CD14-positive monocyte (primary cell): ENCODE data around the gene MICAL2. TPM values are rescaled to one million over a fixed set of nuclear protein-coding genes. Genes with fewer than 3 reads are reported as not detected.

Experiments
- DNase-seq, 3 donors: peaks; one replicate each; pipeline ENCODE4 v3.0.0-alpha.2; 2011 to 2022
- H2AFZ ChIP-seq: 2 replicates; pipeline ENCODE4 v1.6.0; 2012; ENCODE audit warnings: mild to moderate bottlenecking, low read depth, low read length, inconsistent platforms; ENCODE audit not compliant: insufficient read depth, poor library complexity, severe bottlenecking
- H3K27ac ChIP-seq, 2 donors: 1 replicate in 1 of 2; 2 replicates in 1 of 2; pipeline ENCODE4 v1.5.1; 2012 to 2013; ENCODE audit warnings: low read length in 2 of 2, control low read depth in 1 of 2, inconsistent platforms in 1 of 2, low read depth in 1 of 2, mild to moderate bottlenecking in 1 of 2
- H3K27me3 ChIP-seq, 2 donors: one replicate each; pipeline versions ENCODE4 v1.6.0 to v1.6.1; 2011 to 2013; ENCODE audit warnings: low read length in 2 of 2; ENCODE audit not compliant: control insufficient read depth in 2 of 2, insufficient read depth in 2 of 2
- H3K36me3 ChIP-seq, 2 donors: replicated peaks in 1 of 2; 1 replicate in 1 of 2; 2 replicates in 1 of 2; pipeline versions ENCODE4 v1.5.1 to v1.6.1; 2012 to 2013; ENCODE audit warnings: low read length in 2 of 2, control low read depth in 1 of 2, inconsistent platforms in 1 of 2, mild to moderate bottlenecking in 1 of 2; ENCODE audit not compliant: insufficient read depth in 2 of 2, control insufficient read depth in 1 of 2
- H3K4me1 ChIP-seq, 2 donors: 1 replicate in 1 of 2; 2 replicates in 1 of 2; pipeline versions ENCODE4 v1.5.1 to v1.6.1; 2012 to 2013; ENCODE audit warnings: low read length in 2 of 2, control low read depth in 1 of 2, inconsistent platforms in 1 of 2, mild to moderate bottlenecking in 1 of 2, moderate library complexity in 1 of 2; ENCODE audit not compliant: insufficient read depth in 2 of 2, control insufficient read depth in 1 of 2
- H3K4me2 ChIP-seq: replicated peaks from 2 replicates; pipeline ENCODE3; 2012; ENCODE audit warnings: low read length, moderate library complexity, mild to moderate bottlenecking; ENCODE audit not compliant: poor library complexity, severe bottlenecking; ENCODE audit errors: extremely low read depth
- H3K4me3 ChIP-seq, 3 experiments: fragments of 200-600 bp in 1 of 3; sonication (generic) in 1 of 3; replicated peaks in 1 of 3; 1 replicate in 2 of 3; 2 replicates in 1 of 3; pipeline ENCODE4 v1.5.1; 2011 to 2013; ENCODE audit warnings: low read length in 3 of 3, mild to moderate bottlenecking in 3 of 3, control low read depth in 2 of 3, low read depth in 2 of 3, inconsistent platforms in 1 of 3, moderate library complexity in 1 of 3
- H3K79me2 ChIP-seq: 2 replicates; pipeline ENCODE4 v1.6.0; 2012; ENCODE audit warnings: mild to moderate bottlenecking, control low read depth, inconsistent platforms, low read length, moderate library complexity; ENCODE audit not compliant: insufficient read depth
- H3K9ac ChIP-seq: 2 replicates; pipeline ENCODE4 v1.6.0; 2017; ENCODE audit warnings: low read length, mild to moderate bottlenecking; ENCODE audit not compliant: insufficient read depth, poor library complexity, severe bottlenecking
- H3K9me3 ChIP-seq, 2 donors: replicated peaks in 1 of 2; 1 replicate in 1 of 2; 2 replicates in 1 of 2; pipeline versions ENCODE4 v1.5.1 to v1.6.1; 2012 to 2013; ENCODE audit warnings: low read length in 2 of 2, control low read depth in 1 of 2; ENCODE audit not compliant: control insufficient read depth in 1 of 2, insufficient read depth in 1 of 2
- H4K20me1 ChIP-seq: 2 replicates; pipeline ENCODE4 v1.6.0; 2012; ENCODE audit warnings: mild to moderate bottlenecking, low read length, control low read depth, moderate library complexity; ENCODE audit not compliant: insufficient read depth
- H3K27ac Mint-ChIP-seq, 7 donors: one replicate each; pipeline ENCODE4 v1.8.0; 2020; ENCODE audit warnings: mild to moderate bottlenecking in 7 of 7, mixed read lengths in 7 of 7, moderate library complexity in 6 of 7, inconsistent platforms in 2 of 7
- H3K27me3 Mint-ChIP-seq, 3 donors: one replicate each; pipeline ENCODE4 v1.8.0; 2021 to 2022; ENCODE audit warnings: low read depth in 3 of 3, mild to moderate bottlenecking in 3 of 3, mixed read lengths in 3 of 3, moderate library complexity in 3 of 3, inconsistent platforms in 1 of 3
- H3K36me3 Mint-ChIP-seq, 2 donors: one replicate each; pipeline ENCODE4 v1.8.0; 2020; ENCODE audit warnings: mixed read lengths in 2 of 2, inconsistent platforms in 1 of 2, mild to moderate bottlenecking in 1 of 2
- H3K4me1 Mint-ChIP-seq: one replicate; pipeline ENCODE4 v1.8.0; 2020; ENCODE audit warnings: mild to moderate bottlenecking, mixed read lengths
- H3K4me3 Mint-ChIP-seq, 2 donors: one replicate each; pipeline ENCODE4 v1.8.0; 2020; ENCODE audit warnings: mild to moderate bottlenecking in 2 of 2, mixed read lengths in 2 of 2, moderate library complexity in 1 of 2
- H3K9me3 Mint-ChIP-seq, 7 donors: one replicate each; pipeline ENCODE4 v1.8.0; 2020 to 2022; ENCODE audit warnings: mixed read lengths in 7 of 7, mild to moderate bottlenecking in 6 of 7, moderate library complexity in 6 of 7, inconsistent platforms in 2 of 7
- WGBS: methylation state at CpG from one replicate; pipeline ENCODE4 v1.1.5; 2013; ENCODE audit warnings: missing lambda C conversion rate; ENCODE audit not compliant: insufficient coverage; 5-methylcytosine and 5-hydroxymethylcytosine counted together
- intact Hi-C, 2 donors: fragments of 100-400 bp; cut with micrococcal nuclease; formaldehyde crosslinking; loops; one replicate each; pipeline versions ENCODE4 v1.15.0 to v1.15.1; 2023
- polyA plus RNA-seq, 3 donors: library from polyadenylated mRNA; depleted of rRNA in 1 of 3; unstranded in 2 of 3; stranded (reverse) in 1 of 3; fragments of 300-500 nt in 2 of 3; fragments of >200 nt in 1 of 3; fragmentation: Illumina TruSeq in 2 of 3; gene quantifications; 1 replicate in 2 of 3; 2 replicates in 1 of 3; pipeline ENCODE4 v1.2.3, GENCODE V29; 2012 to 2021
- TF ChIP-seq, protein P1 (sequence below): fragments of 200-600 bp; IDR thresholded peaks from one replicate; pipeline ENCODE4 v1.8.0; 2022; ENCODE audit warnings: antibody characterized with exemption, mild to moderate bottlenecking

The MICAL2 gene
- polyA plus RNA-seq, 3 donors: 39.8 to 72.5 (median 44.0) TPM

DNA sequence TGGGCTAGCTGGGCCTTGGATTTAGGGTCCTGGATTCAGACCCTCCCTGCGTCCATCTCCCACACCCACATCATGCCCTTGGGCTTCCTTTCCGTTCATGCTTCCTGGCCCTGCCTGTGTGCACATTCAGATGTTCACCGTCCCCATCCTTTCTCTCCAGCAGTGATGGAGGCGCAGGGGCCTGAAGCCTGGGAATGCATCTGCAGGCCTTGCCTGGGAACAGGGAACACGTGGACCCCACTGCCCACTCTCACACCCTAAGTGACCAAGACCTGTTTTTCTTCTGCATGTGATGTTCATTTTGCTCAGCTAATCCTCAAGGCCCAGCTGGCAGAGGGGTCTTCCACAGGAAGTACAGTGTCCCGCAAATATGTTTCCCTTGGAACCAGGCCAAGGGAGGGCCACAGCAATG lies 175.4 kb downstream of the MICAL2 start:
- intact Hi-C loops: no loop called here
- peaks cover 3 to 12% of the 10 kb centered on the region in 2 donors for H3K4me1 ChIP-seq
- peaks cover 3% of the 10 kb centered on the region for H4K20me1 ChIP-seq
- no peak overlapping the region for H3K27ac ChIP-seq
- H3K9ac ChIP-seq: no peak overlapping the region
- H3K36me3 Mint-ChIP-seq: peaks cover 20 to 30% of the 10 kb centered on the region in 2 donors
- H3K4me1 Mint-ChIP-seq: peaks cover 20% of the 10 kb centered on the region
- H3K27ac Mint-ChIP-seq: no peak overlapping the region
- no peak overlapping the region for H3K4me3 ChIP-seq
- TF ChIP-seq, protein P1, sequence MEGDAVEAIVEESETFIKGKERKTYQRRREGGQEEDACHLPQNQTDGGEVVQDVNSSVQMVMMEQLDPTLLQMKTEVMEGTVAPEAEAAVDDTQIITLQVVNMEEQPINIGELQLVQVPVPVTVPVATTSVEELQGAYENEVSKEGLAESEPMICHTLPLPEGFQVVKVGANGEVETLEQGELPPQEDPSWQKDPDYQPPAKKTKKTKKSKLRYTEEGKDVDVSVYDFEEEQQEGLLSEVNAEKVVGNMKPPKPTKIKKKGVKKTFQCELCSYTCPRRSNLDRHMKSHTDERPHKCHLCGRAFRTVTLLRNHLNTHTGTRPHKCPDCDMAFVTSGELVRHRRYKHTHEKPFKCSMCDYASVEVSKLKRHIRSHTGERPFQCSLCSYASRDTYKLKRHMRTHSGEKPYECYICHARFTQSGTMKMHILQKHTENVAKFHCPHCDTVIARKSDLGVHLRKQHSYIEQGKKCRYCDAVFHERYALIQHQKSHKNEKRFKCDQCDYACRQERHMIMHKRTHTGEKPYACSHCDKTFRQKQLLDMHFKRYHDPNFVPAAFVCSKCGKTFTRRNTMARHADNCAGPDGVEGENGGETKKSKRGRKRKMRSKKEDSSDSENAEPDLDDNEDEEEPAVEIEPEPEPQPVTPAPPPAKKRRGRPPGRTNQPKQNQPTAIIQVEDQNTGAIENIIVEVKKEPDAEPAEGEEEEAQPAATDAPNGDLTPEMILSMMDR: no peak
- H3K9me3 Mint-ChIP-seq: peaks cover 0 to 1% (median 0%) of the 10 kb centered on the region in 7 donors
- H3K36me3 ChIP-seq: no peaks in the 10 kb centered on the region
- no peak for DNase-seq
- peaks cover 0 to 21% (median 12%) of the 10 kb centered on the region in 3 donors for H3K27me3 Mint-ChIP-seq
- no peaks in the 10 kb centered on the region for H3K9me3 ChIP-seq
- no peak overlapping the region for H3K4me3 Mint-ChIP-seq
- no peaks in the 10 kb centered on the region for H3K27me3 ChIP-seq
- H3K79me2 ChIP-seq: no peaks in the 10 kb centered on the region
- WGBS: 90% methylated on average over 5 of the region's 6 CpGs
- H3K4me2 ChIP-seq: no peak overlapping the region
- H2AFZ ChIP-seq: no peak overlapping the region

DNA sequence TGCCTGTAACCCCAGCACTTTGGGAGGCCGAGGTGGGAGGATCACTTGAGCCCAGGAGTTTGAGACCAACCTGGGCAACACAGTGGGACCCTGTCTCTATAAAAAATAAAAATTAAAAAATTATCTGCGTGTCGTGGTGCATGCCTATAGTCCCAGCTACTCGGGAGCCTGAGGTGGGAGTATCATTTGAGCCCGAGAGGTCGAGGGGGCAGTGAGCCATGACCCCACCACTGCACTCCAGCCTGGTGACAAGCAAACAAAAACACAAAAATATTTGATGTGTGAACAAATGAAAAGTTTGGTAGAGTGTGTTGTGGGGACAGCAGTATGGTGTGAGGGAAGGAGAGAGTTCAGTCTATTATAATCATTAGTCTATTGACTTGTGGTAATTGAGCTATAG lies 176.2 kb downstream of the MICAL2 start:
- Mint-ChIP-seq H3K9me3 (peaks cover 0 to 3% (median 0%) of the 10 kb centered on the region in 7 donors), H3K4me1 (peaks cover 20% of the 10 kb centered on the region), H3K27ac (no peak overlapping the region), H3K4me3 (no peak overlapping the region), H3K36me3 (peaks cover 20 to 26% of the 10 kb centered on the region in 2 donors), H3K27me3 (peaks cover 0 to 21% (median 12%) of the 10 kb centered on the region in 3 donors)
- H3K27me3 ChIP-seq: no peaks in the 10 kb centered on the region
- no peak overlapping the region for H3K27ac ChIP-seq
- no peaks in the 10 kb centered on the region for H3K9me3 ChIP-seq
- intact Hi-C loops: no loop called here
- DNase-seq: no peak
- TF ChIP-seq, protein P1: no peak
- WGBS: 94% methylated on average over 3 of the region's 6 CpGs
- H3K4me2 ChIP-seq: no peak overlapping the region
- peaks cover 3% of the 10 kb centered on the region for H4K20me1 ChIP-seq
- no peaks in the 10 kb centered on the region for H3K36me3 ChIP-seq
- no peaks in the 10 kb centered on the region for H3K79me2 ChIP-seq
- H3K4me1 ChIP-seq: peaks cover 3 to 12% of the 10 kb centered on the region in 2 donors
- no peak overlapping the region for H3K4me3 ChIP-seq
- H3K9ac ChIP-seq: no peak overlapping the region
- H2AFZ ChIP-seq: no peak overlapping the region
